Endothelial cell of umbilical vein (primary cell): ENCODE data around the gene ADRA2C. TPM values are rescaled to one million over a fixed set of nuclear protein-coding genes. Genes with fewer than 3 reads are reported as not detected.

Experiments
- BruUV-seq: library from RNA; stranded (reverse); fragments of 400-500 nt; replicated peaks from 2 replicates; lab custom pipeline; 2021; lab: Mats Ljungman, UMichigan
- CTCF ChIA-PET: fragments of 300-600, 350-600 bp; sonication (Branson Sonifier 250); formaldehyde crosslinking; loops from one replicate; lab custom pipeline; 2021; ENCODE audit warnings: antibody characterized with exemption, inconsistent platforms; lab: Charles Lee
- POLR2A ChIA-PET: fragments of 300-600, 350-600 bp; sonication (Branson Sonifier 250); formaldehyde crosslinking; loops from one replicate; lab custom pipeline; 2021; ENCODE audit warnings: antibody characterized with exemption, inconsistent platforms; lab: Charles Lee
- DNase-seq: peaks from one replicate; pipeline ENCODE4 v3.0.0-alpha.2; 2011; ENCODE audit warnings: low read depth, low spot score
- FAIRE-seq: peaks from 2 replicates; lab custom pipeline; 2011; peaks lifted over from hg19 to GRCh38; lab: Jason Lieb, UNC
- H2AFZ ChIP-seq: 2 replicates; pipeline ENCODE4 v1.6.0; 2012; ENCODE audit warnings: low read depth, low read length, control low read depth, inconsistent platforms
- H3K27ac ChIP-seq: 2 replicates; pipeline ENCODE4 v1.5.1; 2011; ENCODE audit warnings: low read depth, mild to moderate bottlenecking, control low read depth, low read length, moderate library complexity; ENCODE audit not compliant: insufficient read depth
- H3K27me3 ChIP-seq, 2 experiments: 2 replicates each; pipeline versions ENCODE4 v1.6.0 to v1.6.1; 2011; ENCODE audit warnings: low read length in 2 of 2, mixed read lengths in 1 of 2; ENCODE audit not compliant: control insufficient read depth in 2 of 2, insufficient read depth in 2 of 2
- H3K36me3 ChIP-seq, 2 experiments: 2 replicates in 1 of 2; 3 replicates in 1 of 2; pipeline ENCODE4 v1.5.1; 2011; ENCODE audit warnings: low read length in 2 of 2, mild to moderate bottlenecking in 1 of 2, moderate library complexity in 1 of 2; ENCODE audit not compliant: control insufficient read depth in 2 of 2, insufficient read depth in 2 of 2; ENCODE audit errors: extremely low read depth in 1 of 2
- H3K4me1 ChIP-seq: 3 replicates; pipeline ENCODE4 v1.5.1; 2011; ENCODE audit warnings: mild to moderate bottlenecking, low read length; ENCODE audit not compliant: control insufficient read depth, insufficient read depth; ENCODE audit errors: extremely low read depth
- H3K4me2 ChIP-seq: 2 replicates; pipeline ENCODE4 v1.6.1; 2011; ENCODE audit warnings: low read length, control low read depth, mixed read lengths; ENCODE audit not compliant: insufficient read depth
- H3K4me3 ChIP-seq, 3 experiments: fragments of 200-600 bp in 1 of 3; sonication (generic), shearing (Covaris generic) in 1 of 3; replicated peaks in 1 of 3; 2 replicates each; pipeline ENCODE4 v1.5.1; 2011 to 2016; ENCODE audit warnings: control low read depth in 3 of 3, low read length in 3 of 3, mild to moderate bottlenecking in 2 of 3, inconsistent platforms in 1 of 3, low read depth in 1 of 3, moderate library complexity in 1 of 3; ENCODE audit not compliant: insufficient read depth in 1 of 3
- H3K79me2 ChIP-seq: 2 replicates; pipeline ENCODE4 v1.6.0; 2012; ENCODE audit warnings: low read length, inconsistent platforms; ENCODE audit not compliant: control insufficient read depth, insufficient read depth
- H3K9ac ChIP-seq: replicated peaks from 2 replicates; pipeline ENCODE3; 2011; ENCODE audit warnings: low read length, control low read depth; ENCODE audit not compliant: insufficient read depth; ENCODE audit errors: extremely low read depth
- H3K9me1 ChIP-seq: replicated peaks from 3 replicates; pipeline ENCODE4 v1.6.0; 2011; ENCODE audit warnings: mild to moderate bottlenecking, low read length; ENCODE audit not compliant: control insufficient read depth, insufficient read depth; ENCODE audit errors: extremely low read depth
- H3K9me3 ChIP-seq: replicated peaks from 2 replicates; pipeline ENCODE4 v1.5.1; 2012; ENCODE audit warnings: low read length, inconsistent platforms; ENCODE audit not compliant: control insufficient read depth, insufficient read depth
- H4K20me1 ChIP-seq: replicated peaks from 2 replicates; pipeline ENCODE3; 2011; ENCODE audit warnings: mild to moderate bottlenecking, low read length; ENCODE audit not compliant: control insufficient read depth, insufficient read depth; ENCODE audit errors: extremely low read depth
- CTCF ChIP-seq, 2 donors: IDR thresholded peaks; 1 replicate in 1 of 2; 2 replicates in 1 of 2; pipeline ENCODE4 v1.5.1; 2011; ENCODE audit warnings: low read length in 2 of 2, mild to moderate bottlenecking in 2 of 2, moderate library complexity in 2 of 2, control low read depth in 1 of 2, inconsistent platforms in 1 of 2, low read depth in 1 of 2; ENCODE audit not compliant: insufficient read depth in 1 of 2; ENCODE audit errors: extremely low read depth in 1 of 2
- EZH2 ChIP-seq: IDR thresholded peaks from 2 replicates; pipeline ENCODE4 v1.6.1; 2012; ENCODE audit warnings: borderline replicate concordance, low read depth, mild to moderate bottlenecking, moderate library complexity, low read length, inconsistent platforms; ENCODE audit not compliant: severe bottlenecking
- FOS ChIP-seq: IDR thresholded peaks from 2 replicates; pipeline ENCODE4 v1.6.1; 2011; ENCODE audit warnings: mild to moderate bottlenecking, low read length, moderate library complexity, borderline replicate concordance; ENCODE audit not compliant: insufficient read depth
- GATA2 ChIP-seq: IDR thresholded peaks from 2 replicates; pipeline ENCODE4 v1.7.0; 2011; ENCODE audit warnings: low read depth, mild to moderate bottlenecking, moderate library complexity, mixed read lengths, low read length; ENCODE audit not compliant: insufficient read length, insufficient read depth
- JUN ChIP-seq: IDR thresholded peaks from 2 replicates; pipeline ENCODE4 v1.6.1; 2011; ENCODE audit warnings: borderline replicate concordance, low read depth; ENCODE audit not compliant: insufficient read length, insufficient read depth
- MAX ChIP-seq: IDR thresholded peaks from 2 replicates; pipeline ENCODE4 v1.6.1; 2011; ENCODE audit not compliant: insufficient read depth, insufficient read length
- MYC ChIP-seq: IDR thresholded peaks from one replicate; pipeline ENCODE4 v1.6.1; 2011; ENCODE audit warnings: mild to moderate bottlenecking, low read depth, low read length
- POLR2A ChIP-seq: IDR thresholded peaks from 2 replicates; pipeline ENCODE4 v1.6.1; 2012; ENCODE audit warnings: low read depth, mild to moderate bottlenecking, control low read depth, low read length
- POLR2AphosphoS5 ChIP-seq: IDR thresholded peaks from 2 replicates; pipeline ENCODE4 v1.6.1; 2012; ENCODE audit warnings: low read depth, mild to moderate bottlenecking, control low read depth, low read length, moderate library complexity; ENCODE audit not compliant: insufficient read depth
- dilution Hi-C: fragments of 300-500 bp; cut with MboI; formaldehyde crosslinking; loops from one replicate; pipeline ENCODE4 v1.15.0; 2019; ENCODE audit warnings: low sequenced_read_pairs; ENCODE audit not compliant: extremely low pct_ligation_motif_present
- intact Hi-C: fragments of 100-400 bp; cut with micrococcal nuclease; formaldehyde crosslinking; loops from one replicate; pipeline ENCODE4 v1.10.0; 2022
- polyA plus RNA-seq, 4 experiments: library from polyadenylated mRNA; depleted of rRNA in 3 of 4; stranded (reverse) in 3 of 4; unstranded in 1 of 4; fragments of >200 nt; gene quantifications; 2 replicates each; pipeline versions ENCODE4 v1.2.1 to v1.2.3, GENCODE V29; 2011 to 2012; ENCODE audit warnings: missing spikeins in 1 of 4
- total RNA-seq: library from RNA; stranded (reverse); gene quantifications from 2 replicates; pipeline ENCODE4 v1.2.3, GENCODE V29; 2021

The ADRA2C gene
- total and polyA plus RNA-seq, 2 donors (not counting 3 experiments of a cell fraction or from before 2014, with no cell fraction given), result 0.03 to 0.40 TPM

GRCh38 chr4:3801931-3802550, 35.9 kb downstream of the ADRA2C start:
- Histone ChIP-seq H2AFZ (no peak overlapping the region), H3K4me2 (no peak overlapping the region), H3K4me1 (no peaks in the 10 kb centered on the region), H3K4me3 (no peak overlapping the region), H3K27me3 (no peaks in the 10 kb centered on the region), H3K9ac (no peak overlapping the region), H3K9me3 (no peaks in the 10 kb centered on the region), H3K79me2 (no peaks in the 10 kb centered on the region), H4K20me1 (no peaks in the 10 kb centered on the region), H3K9me1 (no peaks in the 10 kb centered on the region), H3K27ac (no peak overlapping the region), H3K36me3 (no peaks in the 10 kb centered on the region)
- TF ChIP-seq CTCF (IDR thresholded peaks at IDR 0.05; ENCODE audit: extremely low read depth in 1 of 2, insufficient read depth in 1 of 2, low read depth in 1 of 2, low read length in 2 of 2), result no peak
- no peak for TF ChIP-seq MYC
- no peak for TF ChIP-seq GATA2
- no peak for TF ChIP-seq POLR2AphosphoS5
- TF ChIP-seq MAX, result no peak
- TF ChIP-seq EZH2, result no peak
- TF ChIP-seq POLR2A, result no peak
- no peak for TF ChIP-seq FOS
- TF ChIP-seq JUN, result no peak
- DNase-seq (no peak), FAIRE-seq (no peak)
- dilution Hi-C loops, result no loop called here
- BruUV-seq, result no TSS peak
- ChIA-PET POLR2A (no interaction called here), CTCF (interaction anchor here (1.1 kb wide), 1 partner anchor 78 kb away, joined by 3 read pairs; no protein-coding TSS in a partner anchor)
- intact Hi-C loops, result no loop called here
